ENCODE data around the gene AAGAB. TPM values are rescaled to one million over a fixed set of nuclear protein-coding genes. Genes with fewer than 3 reads are reported as not detected.

AAGAB gene
- total RNA-seq, 3 donors from 2014 or later (not counting 1 experiment from before 2014, with no cell fraction given): 41.1 to 44.3 (median 42.5) TPM

DNA sequence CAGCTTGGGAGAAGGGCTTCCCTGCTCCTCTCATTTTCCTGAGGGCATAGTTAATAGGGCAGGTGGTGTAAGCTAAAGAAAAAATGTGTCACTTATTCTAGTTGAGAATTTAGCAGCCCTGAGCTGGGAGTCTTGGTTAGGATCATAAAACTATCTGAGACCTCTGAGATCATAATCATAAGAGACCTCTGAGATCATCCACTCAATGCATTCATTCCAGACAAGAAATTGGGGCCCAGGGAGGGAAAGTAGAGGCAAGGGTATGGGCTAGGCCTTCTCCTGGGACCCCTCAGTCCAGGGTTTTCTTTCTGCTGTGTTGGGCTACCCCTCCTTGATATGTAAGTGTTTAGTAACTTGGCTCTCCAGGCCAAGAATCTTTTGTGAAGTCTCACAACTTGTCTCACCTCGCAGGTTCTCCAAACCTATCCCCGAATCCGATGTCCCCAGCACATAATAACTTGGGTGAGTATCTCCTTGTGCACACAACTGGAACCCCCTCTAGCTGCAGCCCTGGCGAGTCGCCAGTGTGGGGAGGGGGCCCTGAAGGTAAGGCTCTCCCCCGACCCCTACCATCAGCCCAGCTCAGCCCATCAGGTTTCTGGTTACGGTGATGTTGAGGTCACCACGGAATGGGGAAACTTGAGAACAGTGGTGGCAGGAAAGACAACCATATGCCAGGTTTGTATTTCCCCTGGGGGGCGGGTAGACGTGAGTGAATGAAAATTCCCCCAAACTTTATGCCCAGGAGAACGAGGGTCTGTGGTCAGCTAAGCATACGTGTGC lies 84.1 kb downstream of the AAGAB start:
- Mint-ChIP-seq H3K27me3 (ENCODE audit: low read depth in 2 of 2) (no peaks in the 10 kb centered on the region), H3K9me3 (no peaks in the 10 kb centered on the region), H3K4me1 (peaks cover 26 to 37% of the 10 kb centered on the region in 2 donors), H3K27ac (peak overlapping the region in 1 of 2 donors; percentile 49), H3K4me3 (no peak overlapping the region), H3K36me3 (peaks cover 16% of the 10 kb centered on the region)
- Histone ChIP-seq H3K36me3 (ENCODE audit: control insufficient read depth, insufficient read depth, low read length) (peaks cover 50% of the 10 kb centered on the region), H3K4me3 (ENCODE audit: low read length) (no peak overlapping the region), H3K9me3 (ENCODE audit: control insufficient read depth, insufficient read depth, low read length) (no peaks in the 10 kb centered on the region), H3K4me1 (ENCODE audit: control insufficient read depth, insufficient read depth, low read length) (peaks cover 7% of the 10 kb centered on the region), H3K27ac (ENCODE audit: low read length) (no peak overlapping the region), H3K27me3 (ENCODE audit: control insufficient read depth, insufficient read depth, low read length) (no peaks in the 10 kb centered on the region)
- DNase-seq: no peak
- TF ChIP-seq, protein P1, sequence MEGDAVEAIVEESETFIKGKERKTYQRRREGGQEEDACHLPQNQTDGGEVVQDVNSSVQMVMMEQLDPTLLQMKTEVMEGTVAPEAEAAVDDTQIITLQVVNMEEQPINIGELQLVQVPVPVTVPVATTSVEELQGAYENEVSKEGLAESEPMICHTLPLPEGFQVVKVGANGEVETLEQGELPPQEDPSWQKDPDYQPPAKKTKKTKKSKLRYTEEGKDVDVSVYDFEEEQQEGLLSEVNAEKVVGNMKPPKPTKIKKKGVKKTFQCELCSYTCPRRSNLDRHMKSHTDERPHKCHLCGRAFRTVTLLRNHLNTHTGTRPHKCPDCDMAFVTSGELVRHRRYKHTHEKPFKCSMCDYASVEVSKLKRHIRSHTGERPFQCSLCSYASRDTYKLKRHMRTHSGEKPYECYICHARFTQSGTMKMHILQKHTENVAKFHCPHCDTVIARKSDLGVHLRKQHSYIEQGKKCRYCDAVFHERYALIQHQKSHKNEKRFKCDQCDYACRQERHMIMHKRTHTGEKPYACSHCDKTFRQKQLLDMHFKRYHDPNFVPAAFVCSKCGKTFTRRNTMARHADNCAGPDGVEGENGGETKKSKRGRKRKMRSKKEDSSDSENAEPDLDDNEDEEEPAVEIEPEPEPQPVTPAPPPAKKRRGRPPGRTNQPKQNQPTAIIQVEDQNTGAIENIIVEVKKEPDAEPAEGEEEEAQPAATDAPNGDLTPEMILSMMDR (IDR thresholded peaks at IDR 0.05): no peak
- intact Hi-C loops (cut with micrococcal nuclease): no loop called here
- 83% methylated on average over 12 of the region's 12 CpGs for WGBS (ENCODE audit: insufficient coverage)
- no peak for ATAC-seq

GRCh38 chr15:67168694-67169093 lies 85.8 kb downstream of the AAGAB start:
- peaks cover 59% of the 10 kb centered on the region for H3K36me3 ChIP-seq (ENCODE audit: control insufficient read depth, insufficient read depth, low read length)
- 91% methylated on average over 6 of the region's 6 CpGs for WGBS (ENCODE audit: insufficient coverage)
- TF ChIP-seq, protein P1 (IDR thresholded peaks at IDR 0.05): no peak
- no peak overlapping the region for H3K27ac ChIP-seq (ENCODE audit: low read length)
- H3K9me3 Mint-ChIP-seq: no peaks in the 10 kb centered on the region
- H3K36me3 Mint-ChIP-seq: peaks cover 16% of the 10 kb centered on the region
- H3K4me1 Mint-ChIP-seq: peaks cover 12 to 31% of the 10 kb centered on the region in 2 donors
- H3K27me3 Mint-ChIP-seq (ENCODE audit: low read depth in 2 of 2): no peaks in the 10 kb centered on the region
- no peak overlapping the region for H3K4me3 ChIP-seq (ENCODE audit: low read length)
- intact Hi-C loops (cut with micrococcal nuclease): no loop called here
- no peak for ATAC-seq
- peaks cover 2% of the 10 kb centered on the region for H3K4me1 ChIP-seq (ENCODE audit: control insufficient read depth, insufficient read depth, low read length)
- DNase-seq: no peak
- no peaks in the 10 kb centered on the region for H3K27me3 ChIP-seq (ENCODE audit: control insufficient read depth, insufficient read depth, low read length)
- H3K4me3 Mint-ChIP-seq: no peak overlapping the region
- no peaks in the 10 kb centered on the region for H3K9me3 ChIP-seq (ENCODE audit: control insufficient read depth, insufficient read depth, low read length)
- no peak overlapping the region for H3K27ac Mint-ChIP-seq

DNA sequence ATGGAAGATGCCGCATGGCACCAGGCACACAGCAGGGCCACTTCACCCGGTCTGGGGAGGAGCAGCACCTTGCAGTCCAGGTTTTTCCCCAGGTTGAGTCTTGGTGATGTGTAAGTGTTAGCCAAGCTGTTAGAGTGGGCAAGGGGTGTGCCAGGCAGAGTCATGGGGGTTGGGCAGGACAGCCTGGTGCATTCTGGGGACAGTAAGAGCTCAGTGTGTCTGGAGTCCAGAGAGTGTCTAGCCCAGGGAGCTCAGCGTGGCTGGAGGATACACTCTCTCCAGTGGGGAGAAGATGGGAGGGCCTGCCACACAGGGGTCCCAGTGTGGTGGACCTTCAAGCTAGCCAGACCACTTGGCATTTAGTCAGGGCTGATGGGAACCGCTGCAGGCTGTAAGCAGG lies 87.4 kb downstream of the AAGAB start:
- no peaks in the 10 kb centered on the region for H3K9me3 Mint-ChIP-seq
- Histone ChIP-seq H3K4me3 (ENCODE audit: low read length) (no peak overlapping the region), H3K27me3 (ENCODE audit: control insufficient read depth, insufficient read depth, low read length) (no peaks in the 10 kb centered on the region), H3K27ac (ENCODE audit: low read length) (no peak overlapping the region), H3K9me3 (ENCODE audit: control insufficient read depth, insufficient read depth, low read length) (no peaks in the 10 kb centered on the region), H3K4me1 (ENCODE audit: control insufficient read depth, insufficient read depth, low read length) (peaks cover 5% of the 10 kb centered on the region), H3K36me3 (ENCODE audit: control insufficient read depth, insufficient read depth, low read length) (peaks cover 52% of the 10 kb centered on the region)
- H3K27ac Mint-ChIP-seq: peak overlapping the region in 1 of 2 donors; percentile 60
- TF ChIP-seq, protein P1 (IDR thresholded peaks at IDR 0.05): no peak
- intact Hi-C loops (cut with micrococcal nuclease): no loop called here
- peaks cover 16% of the 10 kb centered on the region for H3K36me3 Mint-ChIP-seq
- DNase-seq (no peak), ATAC-seq (no peak)
- H3K4me1 Mint-ChIP-seq: peaks cover 25 to 35% of the 10 kb centered on the region in 2 donors
- WGBS (ENCODE audit: insufficient coverage): 84% methylated on average over 4 of the region's 4 CpGs
- no peak overlapping the region for H3K4me3 Mint-ChIP-seq
- H3K27me3 Mint-ChIP-seq (ENCODE audit: low read depth in 2 of 2): no peaks in the 10 kb centered on the region

Measured in natural killer cell (primary cell).